GM15510 (cell line): ENCODE data around the gene RAPGEF4.

Source experiments
- POLR2A ChIP-seq: IDR thresholded peaks from 3 replicates; pipeline ENCODE4 v1.6.1; 2011; ENCODE audit warnings: borderline replicate concordance; ENCODE audit not compliant: insufficient read length; ENCODE audit errors: extremely low read depth

Gene RAPGEF4

DNA sequence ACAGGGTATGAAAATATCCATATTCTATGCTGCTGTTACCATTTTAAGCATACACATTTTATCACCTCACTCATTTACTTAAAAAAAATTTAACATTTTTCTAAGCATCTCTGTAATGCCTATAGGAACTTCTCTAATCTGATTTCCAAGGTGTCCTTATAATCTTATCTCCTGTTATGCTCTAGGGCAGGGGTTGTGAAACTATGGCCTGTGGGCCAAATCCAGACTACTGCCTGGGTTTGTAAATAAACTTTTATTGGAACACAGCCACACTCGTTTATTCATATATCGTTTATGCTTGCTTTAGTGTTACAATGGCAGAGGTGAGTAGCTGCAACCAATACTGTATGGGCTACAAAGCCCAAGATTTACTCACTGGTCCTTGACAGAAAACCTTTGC, 151.6 kb downstream of the RAPGEF4 start:
- TF ChIP-seq POLR2A: no peak

DNA sequence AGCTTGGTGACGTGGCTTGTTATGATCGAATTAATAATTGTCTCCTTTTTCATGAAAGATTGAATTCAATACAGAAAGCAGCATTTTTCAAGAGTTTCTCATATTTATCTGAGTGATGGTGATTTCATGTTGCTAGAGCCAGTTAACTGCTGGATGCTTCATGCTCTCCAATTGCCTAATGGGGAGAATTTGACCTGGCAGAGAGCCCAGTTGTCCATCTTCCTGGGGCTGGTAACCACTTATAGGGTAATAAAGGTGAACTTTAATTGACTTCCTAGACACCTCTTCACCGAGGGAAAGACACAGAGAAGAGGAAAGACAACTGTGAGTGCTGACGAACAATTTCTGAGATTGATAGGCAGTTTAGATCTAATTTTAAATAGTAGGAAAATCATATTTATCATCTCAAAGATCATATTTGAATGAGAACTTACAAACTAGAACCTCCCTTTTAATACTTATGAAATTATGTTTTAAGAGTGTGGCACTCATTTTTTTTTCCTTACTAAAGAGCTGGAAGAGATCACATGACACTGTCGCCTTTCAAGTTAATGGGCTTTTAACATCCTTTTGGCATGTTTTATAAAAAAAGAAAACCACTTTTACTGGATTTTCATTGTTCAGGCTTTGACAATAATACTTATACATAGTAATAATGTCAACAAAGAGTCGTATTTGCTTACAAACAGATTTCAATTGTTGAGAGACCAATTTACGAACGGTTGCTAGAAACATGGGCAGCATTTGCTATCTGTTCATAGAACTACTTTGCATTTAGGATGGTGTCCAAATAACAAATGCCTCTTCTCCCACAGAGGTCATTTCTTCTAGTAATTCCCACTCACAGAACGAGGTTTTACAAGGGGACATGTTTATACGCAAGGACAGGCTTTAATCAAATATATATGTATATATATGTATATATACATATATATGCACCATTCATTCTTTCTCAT, 153.3 kb downstream of the RAPGEF4 start:
- TF ChIP-seq POLR2A: no peak

DNA sequence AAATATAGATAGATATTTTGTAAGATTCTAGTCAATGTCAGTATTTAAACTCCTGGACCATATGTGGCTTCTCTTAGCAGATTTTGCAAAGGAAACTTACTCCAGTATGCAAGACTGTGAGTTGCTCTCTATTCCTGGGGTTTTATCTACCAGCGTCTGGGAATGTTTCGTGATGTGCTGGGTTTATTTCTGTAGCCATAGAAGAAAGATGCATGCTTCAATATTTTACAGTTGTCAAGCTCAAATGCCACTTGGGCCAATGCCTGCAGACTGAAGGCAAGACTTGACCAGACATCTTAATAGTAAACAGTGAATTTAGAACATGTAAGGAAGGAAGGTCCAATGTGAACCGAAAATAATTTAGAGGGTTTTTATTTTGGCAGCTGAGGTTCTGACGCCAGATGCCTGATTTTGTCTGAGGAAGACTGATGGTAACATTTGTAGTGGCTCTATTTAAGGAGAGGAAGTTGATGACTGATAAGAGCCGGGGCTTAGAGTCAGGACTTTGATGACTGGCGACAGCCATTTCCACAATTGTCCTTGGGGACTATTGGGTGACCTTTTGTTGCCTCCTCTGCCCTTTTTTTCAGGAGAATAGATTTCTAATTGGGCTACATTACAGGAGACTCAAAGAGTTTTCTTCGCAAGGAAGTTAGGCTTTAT, 154.3 kb downstream of the RAPGEF4 start:
- TF ChIP-seq POLR2A: no peak

DNA sequence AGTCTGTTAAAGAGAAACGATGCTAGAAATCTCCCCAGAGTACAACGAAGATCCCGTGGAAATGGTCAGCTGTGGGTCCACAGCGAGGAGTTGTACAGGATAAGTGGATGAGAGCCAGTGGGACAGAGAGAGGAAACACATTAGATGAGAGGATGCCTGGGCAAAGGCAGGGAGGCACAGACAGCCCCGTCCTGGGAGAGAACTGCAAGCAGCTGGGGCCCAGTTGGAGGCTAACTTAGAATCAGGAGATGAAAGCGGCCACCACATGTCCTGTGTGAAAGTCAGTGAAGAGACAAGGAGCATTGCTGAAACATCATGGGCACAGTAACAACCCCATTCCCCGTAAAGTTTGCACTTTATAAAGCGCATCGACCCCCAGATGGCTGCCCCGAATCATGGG, 157.5 kb downstream of the RAPGEF4 start:
- no peak for TF ChIP-seq POLR2A

DNA sequence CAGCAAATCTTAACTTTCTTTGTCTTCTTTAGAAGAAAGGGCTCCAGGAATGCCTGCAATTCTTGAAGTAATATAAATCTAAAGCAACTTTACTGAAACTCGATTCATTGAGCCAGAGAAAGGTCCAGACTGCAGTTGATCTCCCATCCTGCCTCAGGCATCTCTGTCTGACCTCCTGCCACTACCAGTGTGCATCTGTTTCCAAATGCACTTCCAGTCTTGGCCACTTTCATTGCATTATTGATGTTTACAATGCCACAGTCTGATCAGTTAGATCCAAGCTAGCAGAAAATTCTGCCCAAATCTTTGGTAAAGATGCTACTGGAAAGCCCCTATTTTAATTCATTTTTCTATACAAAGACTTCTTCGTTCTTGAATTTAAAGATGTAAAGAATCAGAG, 158.0 kb downstream of the RAPGEF4 start:
- TF ChIP-seq POLR2A: no peak

DNA sequence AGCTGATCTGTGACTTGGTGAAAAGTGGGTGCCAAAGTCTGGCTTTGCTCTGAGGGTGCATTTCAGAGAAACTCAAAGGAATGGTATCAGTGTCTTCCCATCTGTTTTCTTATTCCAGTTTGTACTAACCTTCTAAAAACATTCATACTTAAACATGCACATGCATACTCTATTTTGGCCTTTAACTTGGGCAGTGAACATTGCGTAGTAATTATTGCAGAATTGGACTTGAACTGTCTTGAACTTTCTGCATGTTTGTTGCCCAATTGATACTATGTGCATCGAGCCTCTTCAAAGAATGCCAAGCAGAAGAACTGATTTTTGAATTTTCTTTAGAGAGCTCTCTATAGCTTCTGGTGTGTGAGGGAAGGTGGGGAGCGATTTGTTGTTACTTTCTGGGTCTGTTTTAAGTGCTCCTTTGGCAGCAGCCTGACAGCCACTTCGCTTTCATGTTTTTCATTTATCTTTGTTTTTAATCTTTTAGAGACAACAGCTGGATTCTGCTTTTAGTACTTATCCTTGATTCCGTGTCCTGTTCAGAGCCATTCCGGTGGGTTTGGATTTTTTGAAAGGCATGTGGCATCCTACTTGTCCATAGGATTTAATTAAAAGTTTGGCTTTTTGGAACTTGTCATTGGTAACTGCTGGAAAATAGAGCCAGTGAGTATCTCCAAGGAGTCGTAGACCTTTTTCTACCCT, 159.2 kb downstream of the RAPGEF4 start:
- TF ChIP-seq POLR2A: no peak

DNA sequence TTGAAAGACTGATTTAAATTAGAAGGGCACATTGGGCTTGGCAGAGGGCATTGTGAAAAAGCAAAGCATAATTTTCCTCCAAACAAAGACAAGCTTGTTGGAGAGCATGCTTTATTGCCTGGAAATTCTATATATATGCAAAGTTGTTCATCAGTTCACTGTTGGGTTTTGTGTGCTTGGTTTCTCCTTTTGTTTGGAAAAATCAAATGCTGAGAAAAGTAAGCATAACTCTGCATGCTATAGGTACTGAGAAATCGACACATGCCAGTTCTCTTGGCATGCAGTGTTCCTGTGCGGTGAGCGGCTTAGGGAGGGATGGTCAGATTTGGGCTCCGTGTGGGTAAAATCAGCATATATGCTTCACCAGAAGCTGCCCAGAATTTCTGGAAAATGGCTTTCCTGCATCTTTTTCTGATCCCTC, 161.0 kb downstream of the RAPGEF4 start:
- no peak for TF ChIP-seq POLR2A

DNA sequence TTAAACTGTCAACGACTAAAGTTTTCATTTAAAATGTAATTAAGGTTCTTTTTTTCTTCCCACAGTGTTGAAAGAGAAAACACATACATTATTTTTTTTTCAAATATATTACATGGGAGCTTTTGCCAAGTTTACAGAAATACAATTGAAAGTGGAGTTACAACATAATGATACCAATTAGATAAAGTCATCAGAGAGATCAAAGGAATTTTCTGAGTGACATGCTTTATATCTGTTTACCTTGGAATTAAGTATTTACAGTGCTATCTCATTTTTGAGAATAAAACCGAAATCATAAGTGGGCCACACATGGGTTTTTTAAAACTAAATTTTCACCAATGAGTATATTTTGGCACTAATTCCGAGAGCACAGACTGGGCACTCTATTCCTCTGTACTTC, 165.2 kb downstream of the RAPGEF4 start:
- TF ChIP-seq POLR2A: no peak

DNA sequence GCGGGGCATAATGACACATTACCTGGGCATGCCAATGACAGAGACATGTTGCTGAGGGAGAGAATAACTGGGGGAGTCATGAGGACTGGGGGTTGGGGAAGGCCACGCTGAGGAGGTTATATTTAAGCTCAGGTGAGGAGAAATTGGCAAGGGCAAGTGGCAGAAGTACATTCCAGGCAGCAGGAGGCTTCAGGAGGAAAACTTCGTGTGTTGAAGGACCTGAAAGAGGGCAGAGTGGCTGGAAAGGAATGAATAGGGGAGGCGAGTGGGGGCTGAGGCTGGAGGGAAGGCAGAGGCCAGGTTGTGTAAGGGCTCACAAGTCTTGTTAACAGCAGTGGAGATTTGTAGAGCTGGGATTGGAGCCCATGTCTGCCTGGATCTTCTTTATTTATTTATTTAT, 166.3 kb downstream of the RAPGEF4 start:
- TF ChIP-seq POLR2A: no peak

DNA sequence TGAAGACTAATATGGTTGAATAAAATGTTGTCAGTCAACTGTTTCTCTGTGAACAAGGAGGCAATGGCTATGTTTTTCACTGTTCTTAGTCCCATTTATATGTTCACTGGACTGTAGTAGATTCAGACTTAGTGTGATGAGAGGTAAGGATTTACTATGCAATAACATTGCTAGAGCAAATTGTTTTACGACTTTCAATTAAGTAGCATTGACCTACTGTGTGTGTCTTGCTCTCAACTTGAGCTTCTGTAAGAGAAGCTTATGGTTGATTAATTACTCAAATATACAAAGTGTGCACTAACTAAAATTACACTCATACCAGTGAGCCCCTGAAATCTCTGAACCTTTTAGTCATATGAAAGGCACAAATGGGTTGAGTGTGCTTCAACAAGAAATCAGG, 168.6 kb downstream of the RAPGEF4 start:
- TF ChIP-seq POLR2A: no peak

DNA sequence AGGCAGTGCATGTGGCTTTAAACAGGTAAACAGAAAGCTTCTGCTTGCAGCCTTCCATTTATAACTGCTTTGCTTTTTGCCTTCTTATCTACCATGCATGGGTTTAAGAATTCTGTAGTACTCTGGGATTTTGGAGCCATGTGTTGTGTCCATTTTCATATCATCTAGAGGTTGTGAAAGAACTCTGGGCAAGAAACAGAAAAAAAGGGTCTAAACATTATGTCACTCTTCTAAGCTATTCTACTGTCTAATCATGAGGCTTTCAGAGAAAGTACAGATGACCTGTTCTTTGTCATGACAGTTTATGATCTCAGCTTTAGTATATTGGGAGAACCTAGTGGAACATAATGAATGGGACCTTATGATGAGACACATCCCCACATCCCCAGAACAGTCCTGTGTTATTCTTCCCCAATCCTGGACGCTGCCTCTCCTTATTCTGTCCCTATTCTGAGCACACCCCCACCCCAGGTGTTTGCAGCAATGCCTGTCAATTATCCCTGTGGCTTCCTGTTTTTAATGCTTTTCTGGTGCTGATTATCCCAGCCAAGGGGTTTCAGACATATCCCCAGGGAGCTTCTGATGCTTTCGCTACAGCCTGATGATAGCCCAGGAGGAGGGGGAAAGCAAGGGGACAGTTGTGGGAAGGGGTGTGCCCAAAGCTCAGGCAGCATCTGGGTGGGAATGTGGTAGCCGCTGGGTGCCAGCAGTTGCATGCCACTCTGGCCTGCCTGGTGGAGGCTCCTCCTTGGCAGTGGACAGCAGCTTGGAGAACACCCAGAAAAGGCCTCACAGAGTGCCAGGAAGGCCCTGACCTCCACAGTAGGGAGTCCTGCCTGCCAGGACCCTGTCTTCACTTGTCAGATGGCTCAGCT, 170.5 kb downstream of the RAPGEF4 start:
- TF ChIP-seq POLR2A: no peak

DNA sequence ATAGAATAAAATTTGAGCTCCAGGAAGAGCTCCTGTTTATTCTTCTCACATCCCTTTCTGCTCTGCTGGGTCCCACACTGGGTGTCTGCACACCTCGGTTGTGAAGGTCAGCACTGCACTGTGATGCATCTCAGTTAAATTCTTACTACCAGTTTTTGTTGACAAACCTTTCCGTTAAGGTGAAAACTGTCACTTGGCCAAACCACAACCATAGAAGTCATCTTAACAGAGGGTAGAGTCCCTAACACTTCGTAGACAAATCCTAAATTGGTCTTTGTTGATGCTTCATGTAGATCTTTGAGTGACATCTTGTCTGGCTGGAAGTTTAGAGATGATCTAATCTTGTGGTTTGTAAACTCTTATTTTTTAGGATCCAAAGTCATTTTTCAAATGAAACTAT, 172.6 kb downstream of the RAPGEF4 start:
- TF ChIP-seq POLR2A: no peak

DNA sequence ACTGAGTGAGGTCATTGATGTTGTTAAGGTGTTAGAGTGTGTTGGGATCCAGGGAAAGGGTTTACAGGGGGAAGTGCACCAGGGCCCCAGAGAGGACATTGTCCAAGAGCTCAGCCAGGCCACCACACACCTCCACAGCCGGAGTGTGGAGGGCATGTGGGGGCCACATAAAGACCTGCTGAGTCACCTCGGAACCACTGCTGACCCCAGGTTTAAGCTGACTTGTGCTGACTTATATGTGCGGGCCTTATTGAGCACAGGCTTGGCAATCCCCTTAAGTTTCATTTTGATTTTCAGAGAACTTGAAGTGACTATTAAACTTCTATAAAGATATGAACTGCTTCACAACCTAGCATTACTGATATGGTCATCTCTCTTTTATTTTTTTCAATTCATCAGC, 173.8 kb downstream of the RAPGEF4 start:
- TF ChIP-seq POLR2A: no peak

DNA sequence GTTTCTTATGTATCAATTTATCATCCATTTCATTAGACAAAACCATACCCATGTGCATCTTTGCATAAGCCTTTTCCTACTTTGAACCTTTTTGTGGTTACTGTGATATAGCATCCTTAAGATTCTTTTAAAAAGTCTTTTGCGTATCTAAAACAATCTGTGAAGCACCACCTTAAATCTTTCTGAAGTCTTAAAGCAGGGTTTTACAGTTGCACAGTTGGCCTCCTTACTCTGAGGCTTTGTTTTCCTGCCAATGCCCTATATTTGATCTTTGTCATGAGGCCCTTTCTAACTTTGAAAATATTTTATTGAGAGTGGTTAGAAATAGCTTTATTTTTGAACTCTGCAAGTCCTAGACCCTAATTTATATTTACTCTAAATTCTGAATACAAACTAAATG, 176.6 kb downstream of the RAPGEF4 start:
- no peak for TF ChIP-seq POLR2A
